HG03139 (cell line): ENCODE results near the gene POU6F2.

Experiments used
- ATAC-seq: cut with Tn5 transposase; IDR thresholded peaks from one replicate; pipeline ENCODE4 v1.9.1; 2021; ENCODE audit not compliant: unreplicated experiment

Gene POU6F2

DNA sequence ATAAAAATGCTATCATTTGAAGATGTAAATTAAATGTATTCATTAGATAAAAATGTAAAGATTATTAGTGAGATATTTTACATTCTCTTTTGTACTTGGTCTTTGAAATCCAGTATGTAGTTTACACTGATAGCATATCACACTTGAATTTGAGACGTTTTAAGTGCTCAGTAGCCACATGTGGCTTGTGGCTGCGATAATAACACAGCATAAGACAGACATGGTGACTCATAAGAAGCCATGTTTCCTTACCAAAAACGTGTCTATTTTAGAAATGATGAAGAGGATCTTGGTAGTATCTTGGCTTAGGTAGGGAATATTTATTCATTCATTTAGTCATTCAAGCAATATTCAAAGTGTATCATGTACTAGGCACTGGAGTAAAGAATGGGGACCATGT lies 149.3 kb downstream of the POU6F2 start:
- no peak for ATAC-seq

DNA sequence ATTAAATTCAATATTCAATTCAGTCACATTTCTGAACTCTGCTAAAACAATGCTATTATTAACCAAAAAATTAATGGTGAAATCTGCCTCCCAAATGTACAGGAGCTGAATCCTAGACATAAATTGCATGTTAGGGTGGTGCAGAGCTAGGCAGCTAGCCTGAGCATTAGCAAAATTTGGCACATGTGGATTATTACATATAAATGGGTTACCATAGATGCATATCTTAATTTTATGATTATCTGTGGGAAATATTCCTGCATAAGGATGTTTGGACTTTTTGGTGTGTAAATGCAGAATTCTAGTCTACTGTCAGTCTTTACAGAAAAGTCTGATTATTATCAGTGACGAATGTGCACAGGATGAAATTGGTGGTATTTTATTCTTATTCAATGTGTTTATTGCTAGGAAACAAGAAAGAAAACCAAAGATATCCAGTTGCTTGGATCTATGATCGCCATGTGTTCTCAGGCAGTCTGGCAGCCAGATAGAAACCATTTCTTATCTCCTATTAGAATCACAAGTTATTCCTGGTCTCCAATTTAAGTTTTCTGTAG lies 150.7 kb downstream of the POU6F2 start:
- ATAC-seq, result no peak

DNA sequence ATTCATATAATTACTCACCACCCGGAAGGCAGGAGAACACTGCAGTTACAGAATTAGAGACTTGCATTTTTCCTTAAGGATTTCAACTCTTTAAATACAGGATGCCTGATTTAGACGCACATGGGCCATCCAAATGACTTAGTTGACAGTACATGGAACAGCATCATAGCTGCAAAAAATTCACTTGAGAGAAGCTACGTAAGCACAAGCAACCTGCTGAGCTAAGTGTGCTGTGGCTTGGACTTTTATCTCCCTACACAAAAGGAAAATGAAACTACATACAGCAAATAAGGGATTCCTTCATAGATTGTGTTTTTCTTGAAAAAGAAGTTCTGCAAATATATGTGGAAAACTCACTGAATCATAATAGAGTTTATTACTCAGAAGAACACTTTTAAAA lies 152.6 kb downstream of the POU6F2 start:
- ATAC-seq, result no peak

DNA sequence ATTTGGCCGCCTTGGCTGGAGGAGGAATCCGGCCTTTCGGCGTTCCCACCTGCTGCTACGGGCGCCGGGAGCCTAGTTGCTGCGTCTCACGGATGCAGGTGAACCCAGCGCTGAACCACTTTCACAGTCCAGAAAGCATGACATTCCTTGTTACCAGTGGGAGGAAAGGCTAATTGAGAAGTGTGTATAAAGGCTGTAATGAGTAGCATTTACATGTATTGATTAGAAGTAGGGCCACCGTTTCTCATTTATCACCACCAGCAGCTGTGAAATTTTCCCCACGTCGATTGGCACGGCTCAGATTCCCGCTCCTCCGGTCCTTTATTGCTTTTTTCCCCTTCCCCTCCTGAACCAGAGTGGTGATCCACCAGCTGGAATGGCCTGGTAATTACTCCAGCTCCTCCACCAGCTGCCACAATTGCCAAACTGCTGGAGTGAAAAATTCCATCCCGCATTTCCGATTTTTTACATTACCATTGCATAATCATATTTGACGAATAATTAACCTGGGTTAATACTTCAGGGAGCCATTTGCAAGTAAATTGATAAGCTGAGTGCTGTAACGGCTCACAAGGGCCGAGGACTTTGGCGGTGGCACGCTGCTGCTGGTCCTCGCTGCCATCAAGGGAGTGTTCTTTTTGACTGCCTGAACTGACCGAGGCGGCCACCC lies 153.3 kb downstream of the POU6F2 start:
- no peak for ATAC-seq

DNA sequence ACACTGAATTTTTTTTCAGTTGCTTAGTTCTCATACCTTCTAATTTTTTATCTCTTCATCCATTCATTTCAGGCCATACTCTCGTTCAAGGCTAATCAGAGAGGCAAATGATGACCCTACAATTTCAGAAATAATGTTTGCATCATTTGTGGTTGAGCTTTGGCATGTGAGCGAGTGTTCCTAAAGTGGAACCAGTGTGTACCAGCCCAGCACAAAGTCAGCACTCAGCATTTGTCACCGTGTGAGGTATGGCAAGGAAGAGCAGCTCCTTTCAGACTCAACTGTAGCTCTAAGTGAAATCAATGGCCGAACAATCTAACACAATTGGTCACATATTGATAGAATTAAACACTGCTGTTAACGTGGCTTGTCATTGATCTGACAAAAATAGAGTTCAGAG lies 154.6 kb downstream of the POU6F2 start:
- no peak for ATAC-seq

DNA sequence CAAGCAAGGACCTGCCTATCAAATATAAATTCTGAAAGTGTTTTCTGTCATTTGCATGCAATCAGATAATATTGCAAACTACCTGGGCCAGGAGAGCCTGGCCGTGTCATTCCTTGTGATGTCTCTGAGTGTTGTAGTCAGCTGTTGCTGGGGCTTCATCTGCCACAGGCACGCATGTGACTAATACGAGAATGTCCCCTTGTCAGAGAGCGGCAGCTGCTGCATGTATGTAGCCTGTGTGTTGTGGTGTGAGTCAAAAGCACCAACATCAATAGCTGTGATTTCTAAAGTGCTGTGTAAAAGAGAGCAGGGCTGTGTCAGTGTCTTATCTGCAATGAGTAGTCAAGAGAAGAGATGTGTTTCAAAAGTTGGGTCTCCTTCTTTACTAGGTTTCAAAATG lies 155.4 kb downstream of the POU6F2 start:
- ATAC-seq, result no peak

DNA sequence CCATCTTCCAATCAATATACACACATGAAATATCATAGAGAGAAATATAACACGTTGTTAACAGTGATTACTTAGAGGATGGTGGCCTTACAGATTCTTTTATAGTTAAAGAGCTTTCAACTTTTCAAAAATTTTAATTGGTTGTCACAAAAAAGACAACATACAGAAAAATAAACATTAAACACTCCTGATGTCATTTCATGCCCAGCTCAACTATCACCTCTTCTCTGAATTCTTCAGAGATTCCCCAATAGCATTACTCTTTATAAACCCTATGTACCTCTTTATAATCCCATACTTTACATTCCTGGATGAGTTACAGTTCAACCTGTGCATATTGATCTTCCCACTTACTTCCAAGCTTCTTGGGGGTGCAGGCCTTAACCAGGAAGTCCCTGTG lies 159.8 kb downstream of the POU6F2 start:
- no peak for ATAC-seq

DNA sequence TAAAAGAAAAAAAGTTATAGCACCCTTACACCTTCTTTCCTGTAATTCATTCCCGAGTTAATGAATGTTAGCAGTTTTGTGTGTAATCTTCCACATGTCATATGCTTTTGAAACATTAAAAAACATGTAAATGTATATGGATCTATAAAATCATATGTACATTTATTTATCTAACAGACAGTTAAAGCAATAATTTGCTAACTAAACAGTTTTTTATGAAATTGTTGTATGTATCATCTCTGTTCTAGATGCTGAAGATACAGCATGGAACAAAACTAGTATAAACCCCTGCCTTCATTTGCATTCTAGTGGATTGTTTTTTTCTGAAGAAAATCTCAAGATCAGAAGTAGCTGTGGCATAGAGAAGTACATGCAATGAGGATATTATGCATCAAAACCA lies 165.0 kb downstream of the POU6F2 start:
- no peak for ATAC-seq

DNA sequence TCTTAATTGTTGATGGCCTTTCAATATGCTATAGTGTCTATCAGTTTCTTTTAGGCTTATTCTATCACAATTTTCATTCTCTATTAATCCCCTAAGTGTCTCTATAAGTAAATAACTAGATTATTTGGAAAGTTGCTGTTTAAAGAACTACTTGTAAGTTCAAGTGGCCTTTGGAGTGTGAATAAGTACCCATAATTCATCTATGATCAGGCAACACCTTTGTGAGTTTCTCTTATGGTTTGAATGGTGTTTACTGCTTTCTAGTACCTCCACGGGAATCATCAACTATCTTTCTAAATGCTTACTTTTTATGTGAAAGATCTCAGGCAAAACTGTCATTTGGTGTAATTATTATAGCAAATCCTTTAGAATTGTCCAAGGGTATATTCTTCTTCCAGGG lies 166.7 kb downstream of the POU6F2 start:
- ATAC-seq, result no peak

DNA sequence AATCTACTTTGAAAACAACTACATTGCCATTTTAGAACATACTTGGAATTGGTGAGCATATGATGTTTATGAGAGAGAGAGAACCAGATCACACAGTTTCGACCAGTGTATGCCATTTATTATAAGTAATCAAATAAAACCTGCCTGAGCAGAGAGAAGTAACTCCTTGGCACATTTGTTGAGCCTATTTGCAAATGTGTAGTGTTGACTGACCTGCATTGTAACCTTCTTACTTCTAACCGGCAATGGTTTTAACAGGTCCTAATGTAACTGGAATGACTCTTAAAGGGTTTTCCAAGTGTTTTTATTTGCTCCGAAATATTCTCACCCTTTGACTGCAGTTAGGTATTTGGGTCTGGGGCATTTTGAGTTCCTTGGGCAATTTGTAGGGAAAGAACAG lies 167.6 kb downstream of the POU6F2 start:
- ATAC-seq, result no peak

DNA sequence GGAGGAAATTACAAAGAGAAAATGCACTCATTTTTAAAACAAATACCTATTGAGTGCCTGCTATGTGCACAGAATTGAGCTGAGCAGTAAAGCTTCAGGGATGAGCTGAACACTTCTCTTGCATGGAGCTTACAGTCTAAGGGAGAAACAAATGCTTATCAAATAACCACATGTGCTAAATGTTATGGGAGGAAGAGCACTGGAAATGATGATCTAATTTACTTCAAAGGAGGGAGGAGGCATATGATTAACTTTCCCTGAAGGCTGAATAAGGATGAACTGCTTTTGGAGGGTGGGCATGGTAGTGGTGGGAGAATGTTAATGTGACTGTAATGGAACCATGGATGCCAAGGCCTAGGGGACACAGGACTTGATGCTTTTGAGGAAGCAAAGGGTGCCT lies 168.2 kb downstream of the POU6F2 start:
- ATAC-seq, result no peak

DNA sequence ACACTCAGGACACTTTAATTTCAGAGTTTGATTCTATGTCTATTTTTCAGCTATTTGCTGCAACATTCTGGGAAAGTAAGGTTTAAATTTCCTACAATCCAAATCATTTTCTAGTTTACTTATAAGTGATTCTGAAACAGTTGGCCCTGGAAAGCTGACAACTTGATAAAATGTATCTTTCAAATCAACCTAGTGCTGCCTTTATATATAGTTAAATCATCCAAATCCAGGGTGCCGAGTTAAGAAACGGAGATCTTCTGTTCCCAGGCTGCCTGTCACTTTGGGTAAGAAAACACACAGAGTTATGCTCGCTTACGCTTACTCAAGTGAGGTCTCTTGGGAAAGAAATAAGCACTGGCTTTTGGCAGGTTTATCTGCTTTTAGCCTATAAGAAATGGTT lies 175.0 kb downstream of the POU6F2 start:
- ATAC-seq, result no peak

DNA sequence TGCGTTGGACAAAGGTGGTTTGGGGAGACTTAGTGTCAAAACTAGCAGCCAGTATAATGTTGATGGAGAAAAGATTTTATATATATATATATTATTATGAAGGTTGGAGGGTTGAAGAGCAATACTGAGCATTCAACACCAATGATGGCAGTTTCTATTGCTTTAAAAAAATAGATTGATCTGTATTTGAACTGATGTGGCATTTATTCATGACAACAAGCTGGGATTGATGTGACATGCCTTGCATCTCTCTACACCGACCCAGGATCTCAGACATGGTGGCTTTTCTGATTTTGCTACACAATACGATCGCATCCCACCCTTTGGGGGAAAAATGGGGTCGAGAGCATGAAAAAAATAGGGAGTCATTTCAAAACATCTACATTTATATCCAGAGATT lies 175.4 kb downstream of the POU6F2 start:
- ATAC-seq, result no peak

DNA sequence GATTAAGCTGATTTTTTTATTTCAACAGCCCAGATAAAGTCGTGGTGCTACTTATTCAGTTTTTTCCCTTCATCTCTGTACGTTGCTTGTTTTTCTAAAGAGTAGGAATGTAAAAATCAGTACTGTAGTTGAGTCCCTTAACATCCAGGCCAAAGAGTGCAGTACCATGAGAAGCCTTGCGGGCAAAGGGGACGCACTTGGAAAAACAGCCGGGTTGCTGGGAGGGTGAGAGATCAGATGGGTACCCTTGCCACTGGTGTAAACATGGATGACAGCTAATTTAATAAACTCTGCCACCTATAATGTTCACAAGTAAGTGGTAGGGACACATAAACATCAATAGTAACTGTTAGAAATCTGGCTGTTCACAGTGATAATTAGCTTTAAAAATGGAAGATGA lies 175.9 kb downstream of the POU6F2 start:
- no peak for ATAC-seq

DNA sequence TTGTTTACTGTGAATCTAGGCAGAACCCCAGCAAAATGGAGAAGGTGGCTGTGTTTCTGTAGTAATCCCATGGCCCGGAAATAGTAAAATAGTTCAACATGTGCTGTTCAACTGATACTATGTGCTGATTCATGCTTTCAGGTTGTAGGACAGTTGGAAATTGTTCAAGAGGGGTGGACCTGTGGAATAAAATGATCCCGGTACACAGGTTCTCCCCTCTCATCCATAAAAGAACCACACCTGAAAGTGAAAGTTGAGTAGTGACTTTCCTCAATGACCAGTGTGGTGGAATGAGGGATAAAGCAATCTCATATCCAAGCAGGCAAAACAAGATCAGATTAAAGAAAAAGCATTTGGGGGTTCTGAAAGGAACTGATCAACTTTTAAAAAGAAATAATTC lies 177.1 kb downstream of the POU6F2 start:
- ATAC-seq, result no peak

DNA sequence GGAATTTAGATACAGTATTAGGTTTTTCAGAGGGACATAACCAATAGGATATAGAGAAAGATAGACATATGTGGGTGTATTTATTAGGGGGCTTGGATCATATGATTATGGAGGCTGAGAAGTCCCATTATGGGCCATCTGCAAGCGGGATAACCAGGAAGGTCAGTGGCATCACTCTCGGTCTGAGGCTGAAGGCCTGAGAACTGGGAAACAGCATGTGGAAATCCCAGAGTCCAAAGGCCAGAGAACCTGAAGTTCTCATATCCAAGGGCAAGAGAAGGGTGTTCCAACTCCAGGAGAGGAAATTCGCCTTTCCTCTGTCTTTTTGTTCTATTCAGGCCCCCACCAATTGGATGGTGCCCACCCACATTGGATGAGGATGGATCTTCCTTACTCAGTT lies 180.7 kb downstream of the POU6F2 start:
- no peak for ATAC-seq

DNA sequence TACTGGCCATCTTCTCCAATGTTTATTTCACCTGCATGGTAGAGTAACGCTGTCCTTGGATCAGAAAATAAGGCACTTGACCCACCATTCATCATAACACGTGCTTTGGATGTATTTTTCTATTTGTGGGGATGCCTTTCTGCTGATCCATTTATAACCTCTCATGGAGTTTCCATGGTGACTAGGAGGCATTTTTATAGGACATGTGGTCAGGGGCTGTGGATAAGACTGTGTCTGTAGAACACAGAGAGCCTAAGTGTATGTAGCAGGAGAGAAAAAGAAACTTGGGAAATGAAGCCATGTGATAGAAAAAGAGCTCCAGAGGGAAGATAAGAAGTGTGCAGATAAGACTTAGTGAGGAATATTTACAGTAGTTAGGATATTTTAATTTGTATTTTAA lies 184.2 kb downstream of the POU6F2 start:
- no peak for ATAC-seq

DNA sequence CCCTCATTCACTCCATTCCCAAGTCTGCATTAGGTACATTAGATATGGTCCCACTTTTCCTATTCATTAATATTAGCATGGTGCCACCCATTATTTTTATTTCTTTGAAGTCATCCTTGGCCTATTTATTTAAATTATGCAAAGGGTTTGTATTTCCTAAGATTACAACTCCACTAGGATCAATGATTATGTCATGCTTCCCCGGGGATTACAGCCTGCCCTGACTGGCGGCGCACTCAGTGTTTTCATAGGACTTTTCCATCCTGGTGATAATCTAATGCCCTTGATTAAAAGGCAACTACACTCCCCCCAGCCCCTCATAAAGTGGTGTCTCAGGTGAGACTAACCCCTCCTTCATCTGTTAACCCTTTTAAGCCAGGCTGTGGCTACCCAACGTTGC lies 187.2 kb downstream of the POU6F2 start:
- ATAC-seq, result no peak

DNA sequence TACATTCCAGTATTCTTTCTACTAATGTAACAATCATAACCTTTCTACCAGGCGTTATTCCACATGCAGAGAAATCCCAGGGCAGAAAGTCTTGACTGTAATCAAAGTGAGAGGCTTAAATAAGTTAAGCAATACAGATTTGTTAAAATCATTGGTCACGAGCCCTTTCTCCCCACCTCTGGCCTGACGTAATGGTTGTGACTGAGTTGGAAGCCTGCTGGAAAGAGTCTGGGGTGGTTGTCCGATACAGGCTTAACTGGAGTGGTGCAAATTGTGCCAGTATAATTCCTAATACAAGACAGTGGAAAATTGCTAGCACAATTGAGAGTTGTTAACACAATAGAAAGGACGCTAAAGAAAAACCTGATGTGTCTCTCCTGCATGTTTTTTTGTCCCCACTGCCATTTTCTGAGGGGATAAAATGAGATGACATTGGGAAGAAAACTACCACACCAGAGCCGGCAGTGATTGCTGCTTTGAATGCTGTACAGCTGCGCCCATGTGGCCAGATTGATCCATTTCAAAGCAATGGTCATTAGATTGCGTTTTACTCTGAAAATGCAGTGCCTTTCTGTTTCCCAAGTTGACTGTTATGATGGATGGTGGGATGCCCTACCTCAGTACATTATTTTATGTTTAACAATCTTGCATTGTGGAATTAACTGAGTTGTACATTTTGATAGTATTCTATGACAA lies 190.8 kb downstream of the POU6F2 start:
- ATAC-seq, result no peak

DNA sequence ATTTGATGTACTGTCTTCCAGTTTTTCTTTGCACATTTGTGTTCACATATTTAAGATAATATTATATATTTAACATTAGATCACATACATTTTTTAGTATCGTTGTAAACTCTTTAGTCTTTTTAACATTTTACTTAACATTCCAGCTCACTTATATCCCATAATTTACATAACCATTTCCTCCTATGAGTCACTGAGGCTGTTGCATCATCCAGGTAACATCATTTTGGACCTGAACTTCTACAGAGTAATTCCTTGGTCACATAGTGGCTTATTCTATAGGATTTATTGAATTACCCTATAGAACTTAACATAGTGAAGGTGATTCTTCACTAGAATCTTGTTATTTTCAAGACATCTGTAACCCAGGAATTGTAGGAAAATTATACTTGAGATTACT lies 194.4 kb downstream of the POU6F2 start:
- ATAC-seq, result no peak

DNA sequence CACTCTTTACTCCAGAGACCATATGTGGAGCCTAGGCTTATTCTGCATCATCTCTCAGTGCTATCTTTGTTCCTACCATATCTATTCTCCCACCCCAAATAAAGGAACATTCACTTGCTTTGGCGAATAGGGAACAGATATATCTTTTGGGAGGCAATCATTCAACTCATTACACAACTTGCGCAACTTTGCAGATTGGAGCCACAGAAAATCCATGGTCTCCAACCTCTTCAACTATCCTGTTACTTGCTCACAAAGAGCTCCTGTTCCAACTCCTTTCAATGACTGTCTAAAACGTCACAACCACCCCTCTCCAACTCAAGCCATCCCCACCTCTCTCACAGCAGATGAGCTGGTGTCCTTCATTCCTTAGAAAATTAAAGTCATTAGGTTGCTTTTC lies 203.7 kb downstream of the POU6F2 start:
- no peak for ATAC-seq

DNA sequence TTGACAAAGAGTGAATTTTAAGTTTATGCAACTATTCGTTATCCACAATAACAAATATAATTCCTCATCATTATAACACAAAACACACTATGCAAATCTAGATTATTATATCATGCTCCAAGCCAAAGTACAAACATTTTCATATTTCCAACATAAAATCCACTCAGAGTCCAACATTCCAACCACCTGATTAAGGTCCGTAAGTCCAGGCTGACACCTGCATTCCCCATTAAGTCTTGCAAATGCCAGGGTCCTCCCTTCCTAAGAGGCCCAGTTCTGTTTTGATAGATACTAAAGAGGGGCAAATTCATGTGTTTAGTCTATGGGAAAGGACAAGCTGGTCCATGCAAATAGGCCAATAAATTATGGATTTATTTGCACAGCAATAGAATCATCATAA lies 206.1 kb downstream of the POU6F2 start:
- no peak for ATAC-seq

DNA sequence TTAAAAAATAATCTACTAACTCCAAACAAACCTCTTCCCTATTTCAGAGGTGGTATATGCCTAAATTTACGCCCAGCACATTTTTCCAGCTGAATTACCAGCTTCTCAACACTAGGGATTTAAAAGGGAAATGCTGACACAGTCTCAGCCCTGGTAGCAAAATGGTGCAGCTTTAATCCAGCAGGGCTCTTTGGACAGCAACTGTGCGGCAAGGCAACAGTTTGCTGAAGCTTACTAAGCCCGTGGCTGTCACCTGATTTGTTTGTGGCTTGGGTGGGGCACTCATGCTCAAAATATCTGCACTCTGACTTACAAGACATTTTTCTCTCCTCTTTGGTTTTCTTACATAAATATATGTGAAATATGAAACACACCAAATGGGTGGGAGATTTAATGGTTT lies 206.7 kb downstream of the POU6F2 start:
- ATAC-seq, result no peak
